Glutamatergic neuron (in vitro differentiated cells): ENCODE data around the gene ANO2. TPM values are rescaled to one million over a fixed set of nuclear protein-coding genes. Genes with fewer than 3 reads are reported as not detected.

Source experiments
- DNase-seq: peaks from one replicate; pipeline ENCODE4 v3.0.0; 2022
- H3K27ac Mint-ChIP-seq: one replicate; pipeline ENCODE4 v1.8.0; 2020; ENCODE audit warnings: mild to moderate bottlenecking, mixed read lengths, inconsistent platforms; ENCODE audit not compliant: unreplicated experiment
- H3K27me3 Mint-ChIP-seq: one replicate; pipeline ENCODE4 v1.8.0; 2020; ENCODE audit warnings: mild to moderate bottlenecking, moderate library complexity, mixed read lengths, inconsistent platforms; ENCODE audit not compliant: unreplicated experiment
- H3K36me3 Mint-ChIP-seq: one replicate; pipeline ENCODE4 v1.8.0; 2020; ENCODE audit warnings: mild to moderate bottlenecking, mixed read lengths, inconsistent platforms; ENCODE audit not compliant: unreplicated experiment
- H3K4me1 Mint-ChIP-seq: one replicate; pipeline ENCODE4 v1.8.0; 2020; ENCODE audit warnings: mild to moderate bottlenecking, low read depth, mixed read lengths, inconsistent platforms; ENCODE audit not compliant: unreplicated experiment
- H3K4me3 Mint-ChIP-seq: one replicate; pipeline ENCODE4 v1.8.0; 2020; ENCODE audit warnings: mild to moderate bottlenecking, mixed read lengths, inconsistent platforms; ENCODE audit not compliant: unreplicated experiment
- H3K9me3 Mint-ChIP-seq: one replicate; pipeline ENCODE4 v1.8.0; 2020; ENCODE audit warnings: mild to moderate bottlenecking, moderate library complexity, mixed read lengths, inconsistent platforms; ENCODE audit not compliant: unreplicated experiment
- CTCF ChIP-seq: fragments of 200-600 bp; sonication (generic); IDR thresholded peaks from one replicate; pipeline ENCODE4 v1.5.0; 2021; ENCODE audit not compliant: partially characterized antibody, unreplicated experiment
- total RNA-seq: library from RNA; stranded (reverse); fragmentation: NEBNext Ultra II Directional; extraction: Animal tissue kit (Norgen Biotek cat#: 25700); gene quantifications from one replicate; pipeline ENCODE4 v1.2.1, GENCODE V29; 2021; ENCODE audit not compliant: unreplicated experiment

ANO2 gene
- total RNA-seq, 1 donor from 2014 or later = not detected

- H3K9me3 Mint-ChIP-seq = peaks cover 4% of the 10 kb centered on the region
- H3K4me3 Mint-ChIP-seq = no peak overlapping the region
- H3K4me1 Mint-ChIP-seq = no peaks in the 10 kb centered on the region
- H3K27me3 Mint-ChIP-seq = peaks cover 2% of the 10 kb centered on the region
- DNase-seq = no peak
- no peak for TF ChIP-seq CTCF
- no peak overlapping the region for H3K27ac Mint-ChIP-seq
- H3K36me3 Mint-ChIP-seq = no peaks in the 10 kb centered on the region
Observed at GRCh38 chr12:5716976-5717375, 228.1 kb downstream of the ANO2 start.

GRCh38 chr12:5716201-5716600, 228.9 kb downstream of the ANO2 start:
- Mint-ChIP-seq H3K27ac (no peak overlapping the region), H3K27me3 (peaks cover 2% of the 10 kb centered on the region), H3K36me3 (no peaks in the 10 kb centered on the region), H3K4me1 (no peaks in the 10 kb centered on the region), H3K9me3 (peaks cover 4% of the 10 kb centered on the region), H3K4me3 (no peak overlapping the region)
- no peak for TF ChIP-seq CTCF
- no peak for DNase-seq

GRCh38 chr12:5715021-5715420, 230.0 kb downstream of the ANO2 start:
- H3K4me3 Mint-ChIP-seq = no peak overlapping the region
- H3K9me3 Mint-ChIP-seq = peaks cover 4% of the 10 kb centered on the region
- no peak for DNase-seq
- H3K27ac Mint-ChIP-seq = no peak overlapping the region
- H3K27me3 Mint-ChIP-seq = peaks cover 2% of the 10 kb centered on the region
- no peaks in the 10 kb centered on the region for H3K4me1 Mint-ChIP-seq
- no peak for TF ChIP-seq CTCF
- no peaks in the 10 kb centered on the region for H3K36me3 Mint-ChIP-seq

- no peaks in the 10 kb centered on the region for H3K4me1 Mint-ChIP-seq
- H3K27me3 Mint-ChIP-seq = peaks cover 2% of the 10 kb centered on the region
- no peak overlapping the region for H3K4me3 Mint-ChIP-seq
- peaks cover 1% of the 10 kb centered on the region for H3K9me3 Mint-ChIP-seq
- H3K27ac Mint-ChIP-seq = no peak overlapping the region
- no peak for DNase-seq
- no peaks in the 10 kb centered on the region for H3K36me3 Mint-ChIP-seq
- no peak for TF ChIP-seq CTCF
Observed at GRCh38 chr12:5713599-5714081, 231.4 kb downstream of the ANO2 start.

GRCh38 chr12:5710260-5710878, 234.7 kb downstream of the ANO2 start:
- peaks cover 1% of the 10 kb centered on the region for H3K9me3 Mint-ChIP-seq
- no peaks in the 10 kb centered on the region for H3K36me3 Mint-ChIP-seq
- H3K4me3 Mint-ChIP-seq = no peak overlapping the region
- no peak overlapping the region for H3K27ac Mint-ChIP-seq
- no peak for DNase-seq
- no peaks in the 10 kb centered on the region for H3K4me1 Mint-ChIP-seq
- no peak for TF ChIP-seq CTCF
- H3K27me3 Mint-ChIP-seq = peaks cover 2% of the 10 kb centered on the region
